ENCODE data around the gene KMT2B.
"Not testable (repeated sequence)": the region's sequence is repeated elsewhere in the genome, so short reads cannot be mapped to it uniquely, and the experiment has no call there.

KMT2B gene

DNA sequence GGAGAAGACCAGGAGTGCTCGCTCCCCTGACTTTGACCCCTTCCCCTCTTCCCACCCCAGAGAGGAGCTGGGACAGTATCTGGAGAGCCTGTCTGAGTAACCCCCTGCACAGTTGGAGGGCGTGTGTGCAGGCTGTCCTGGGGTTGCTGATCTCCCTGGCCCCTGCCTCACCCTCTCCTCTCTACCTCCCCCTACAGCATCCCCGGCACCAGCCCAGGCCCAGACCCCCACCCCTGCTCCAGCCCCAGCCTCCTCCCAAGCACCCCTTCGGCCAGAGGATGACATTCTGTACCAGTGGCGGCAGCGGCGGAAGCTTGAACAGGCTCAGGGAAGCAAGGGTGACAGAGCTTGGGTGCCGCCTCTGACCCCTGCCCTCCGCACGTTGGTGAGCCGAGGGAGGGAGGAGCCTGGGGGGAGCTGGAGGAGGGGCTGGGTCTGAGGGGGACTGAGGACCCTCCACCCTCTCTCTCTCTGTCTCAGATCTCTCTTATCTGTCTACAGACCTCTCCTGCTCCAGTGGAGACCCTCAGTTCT, 48.8 kb downstream of the KMT2B start:
- no peaks in the 10 kb centered on the region for H3K9me3 ChIP-seq (replicated peaks; ENCODE audit: insufficient read depth, low read length)
- no peak for DNase-seq
- H3K4me2 ChIP-seq (ENCODE audit: low read depth, low read length): no peak overlapping the region
- no peaks in the 10 kb centered on the region for H3K27me3 ChIP-seq (replicated peaks; ENCODE audit: insufficient read depth, low read length)
- H3K79me2 ChIP-seq (ENCODE audit: low read length): no peaks in the 10 kb centered on the region
- no peaks in the 10 kb centered on the region for H4K20me1 ChIP-seq (ENCODE audit: insufficient read depth, low read length)
- no peak overlapping the region for H3K4me3 ChIP-seq (ENCODE audit: low read length)
- TF ChIP-seq EZH2 (optimal IDR thresholded peaks at IDR 0.05; ENCODE audit: low read depth, low read length) (no peak), EZH2phosphoT487 (IDR thresholded peaks at IDR 0.05; ENCODE audit: low read length) (no peak)
- TF ChIP-seq, protein P1, sequence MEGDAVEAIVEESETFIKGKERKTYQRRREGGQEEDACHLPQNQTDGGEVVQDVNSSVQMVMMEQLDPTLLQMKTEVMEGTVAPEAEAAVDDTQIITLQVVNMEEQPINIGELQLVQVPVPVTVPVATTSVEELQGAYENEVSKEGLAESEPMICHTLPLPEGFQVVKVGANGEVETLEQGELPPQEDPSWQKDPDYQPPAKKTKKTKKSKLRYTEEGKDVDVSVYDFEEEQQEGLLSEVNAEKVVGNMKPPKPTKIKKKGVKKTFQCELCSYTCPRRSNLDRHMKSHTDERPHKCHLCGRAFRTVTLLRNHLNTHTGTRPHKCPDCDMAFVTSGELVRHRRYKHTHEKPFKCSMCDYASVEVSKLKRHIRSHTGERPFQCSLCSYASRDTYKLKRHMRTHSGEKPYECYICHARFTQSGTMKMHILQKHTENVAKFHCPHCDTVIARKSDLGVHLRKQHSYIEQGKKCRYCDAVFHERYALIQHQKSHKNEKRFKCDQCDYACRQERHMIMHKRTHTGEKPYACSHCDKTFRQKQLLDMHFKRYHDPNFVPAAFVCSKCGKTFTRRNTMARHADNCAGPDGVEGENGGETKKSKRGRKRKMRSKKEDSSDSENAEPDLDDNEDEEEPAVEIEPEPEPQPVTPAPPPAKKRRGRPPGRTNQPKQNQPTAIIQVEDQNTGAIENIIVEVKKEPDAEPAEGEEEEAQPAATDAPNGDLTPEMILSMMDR (IDR thresholded peaks at IDR 0.05; ENCODE audit: low read length): no peak
- H3F3A ChIP-seq (ENCODE audit: insufficient read depth, low read length): no peaks in the 10 kb centered on the region
- H3K9me2 ChIP-seq (replicated peaks; ENCODE audit: insufficient read depth, low read length): no peaks in the 10 kb centered on the region
- H2AFZ ChIP-seq (ENCODE audit: low read length): no peak overlapping the region
- H3K9ac ChIP-seq (ENCODE audit: low read length): no peak overlapping the region
- H3K27ac ChIP-seq (ENCODE audit: low read length): no peak overlapping the region
- no peaks in the 10 kb centered on the region for H3K36me3 ChIP-seq (replicated peaks; ENCODE audit: insufficient read depth, low read length)
- H3K4me1 ChIP-seq (ENCODE audit: low read length): no peaks in the 10 kb centered on the region

DNA sequence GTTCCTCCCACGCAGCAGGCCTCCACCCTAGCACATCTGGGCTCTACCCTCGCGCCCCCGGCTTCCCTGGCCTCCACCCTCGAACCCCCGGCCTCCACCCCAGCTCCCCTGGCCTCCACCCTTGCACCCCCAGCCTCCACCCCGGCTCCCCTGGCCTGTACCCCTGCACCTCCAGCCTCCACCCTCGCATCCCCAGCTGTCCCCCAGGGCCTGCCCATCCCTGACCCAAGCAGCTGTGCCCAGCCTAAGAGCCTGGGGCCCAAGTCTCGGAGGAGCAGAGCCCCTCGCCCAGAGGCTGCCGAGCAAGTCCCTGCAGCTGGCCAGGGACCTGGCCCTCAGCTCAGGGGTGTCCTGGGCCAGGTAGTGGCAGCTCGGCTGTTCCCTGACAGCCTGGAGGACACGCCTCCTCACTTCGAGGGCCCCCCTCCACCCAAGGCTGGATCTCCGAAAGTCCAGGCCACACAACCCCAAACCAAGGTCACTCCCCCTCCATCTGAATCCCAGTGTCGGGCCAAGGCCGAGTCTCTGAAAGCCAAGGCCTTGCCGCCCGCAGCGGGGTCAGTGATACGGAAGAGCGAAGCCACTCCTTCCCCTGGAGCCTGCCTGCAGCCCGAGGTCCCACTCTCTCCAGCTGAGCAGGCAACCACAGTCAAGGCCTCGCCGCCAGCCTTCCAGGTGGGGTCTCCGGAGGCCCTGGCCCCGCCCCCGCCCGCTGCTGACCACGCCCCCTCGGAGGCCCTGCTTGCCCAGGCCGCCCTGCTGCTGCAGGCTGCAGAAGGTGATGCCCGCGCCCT, 49.7 kb downstream of the KMT2B start:
- no peak overlapping the region for H3K27ac ChIP-seq (ENCODE audit: low read length)
- H3K79me2 ChIP-seq (ENCODE audit: low read length): no peaks in the 10 kb centered on the region
- H3K36me3 ChIP-seq (replicated peaks; ENCODE audit: insufficient read depth, low read length): no peaks in the 10 kb centered on the region
- TF ChIP-seq EZH2phosphoT487 (IDR thresholded peaks at IDR 0.05; ENCODE audit: low read length): no peak
- TF ChIP-seq, protein P1 (IDR thresholded peaks at IDR 0.05; ENCODE audit: low read length): no peak
- TF ChIP-seq EZH2 (optimal IDR thresholded peaks at IDR 0.05; ENCODE audit: low read depth, low read length): no peak
- no peaks in the 10 kb centered on the region for H3F3A ChIP-seq (ENCODE audit: insufficient read depth, low read length)
- H3K4me1 ChIP-seq (ENCODE audit: low read length): no peaks in the 10 kb centered on the region
- no peak overlapping the region for H2AFZ ChIP-seq (ENCODE audit: low read length)
- no peak for DNase-seq
- no peaks in the 10 kb centered on the region for H4K20me1 ChIP-seq (ENCODE audit: insufficient read depth, low read length)
- H3K27me3 ChIP-seq (replicated peaks; ENCODE audit: insufficient read depth, low read length): no peaks in the 10 kb centered on the region
- no peak overlapping the region for H3K4me2 ChIP-seq (ENCODE audit: low read depth, low read length)
- no peak overlapping the region for H3K4me3 ChIP-seq (ENCODE audit: low read length)
- H3K9me2 ChIP-seq (replicated peaks; ENCODE audit: insufficient read depth, low read length): no peaks in the 10 kb centered on the region
- H3K9ac ChIP-seq (ENCODE audit: low read length): no peak overlapping the region
- H3K9me3 ChIP-seq (replicated peaks; ENCODE audit: insufficient read depth, low read length): no peaks in the 10 kb centered on the region

DNA sequence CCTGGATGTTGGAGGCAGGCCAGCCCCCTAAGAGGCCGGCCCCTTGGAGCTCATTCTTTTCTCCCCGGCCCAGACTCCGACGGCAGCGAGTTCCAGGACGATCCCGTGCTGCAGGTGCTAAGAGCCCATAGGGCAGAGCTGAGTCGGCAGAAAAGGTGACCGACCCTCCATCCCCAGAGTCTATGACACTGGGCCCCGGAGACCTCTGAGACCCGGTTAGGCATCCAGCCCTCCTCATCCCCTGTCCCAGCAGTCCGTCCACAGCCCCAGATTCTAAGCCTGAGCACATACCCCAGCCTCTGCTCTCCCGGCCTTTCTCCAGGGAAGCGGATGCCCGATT, 50.2 kb downstream of the KMT2B start:
- no peaks in the 10 kb centered on the region for H3K9me3 ChIP-seq (replicated peaks; ENCODE audit: insufficient read depth, low read length)
- DNase-seq: no peak
- H3K27me3 ChIP-seq (replicated peaks; ENCODE audit: insufficient read depth, low read length): no peaks in the 10 kb centered on the region
- no peaks in the 10 kb centered on the region for H3K36me3 ChIP-seq (replicated peaks; ENCODE audit: insufficient read depth, low read length)
- no peaks in the 10 kb centered on the region for H3K4me1 ChIP-seq (ENCODE audit: low read length)
- H4K20me1 ChIP-seq (ENCODE audit: insufficient read depth, low read length): no peaks in the 10 kb centered on the region
- H3K9ac ChIP-seq (ENCODE audit: low read length): no peak overlapping the region
- no peak overlapping the region for H3K4me2 ChIP-seq (ENCODE audit: low read depth, low read length)
- no peaks in the 10 kb centered on the region for H3F3A ChIP-seq (ENCODE audit: insufficient read depth, low read length)
- TF ChIP-seq, protein P1 (IDR thresholded peaks at IDR 0.05; ENCODE audit: low read length): no peak
- TF ChIP-seq EZH2phosphoT487 (IDR thresholded peaks at IDR 0.05; ENCODE audit: low read length): no peak
- TF ChIP-seq EZH2 (optimal IDR thresholded peaks at IDR 0.05; ENCODE audit: low read depth, low read length): no peak
- no peaks in the 10 kb centered on the region for H3K79me2 ChIP-seq (ENCODE audit: low read length)
- H3K27ac ChIP-seq (ENCODE audit: low read length): no peak overlapping the region
- H3K9me2 ChIP-seq (replicated peaks; ENCODE audit: insufficient read depth, low read length): no peaks in the 10 kb centered on the region
- H2AFZ ChIP-seq (ENCODE audit: low read length): no peak overlapping the region
- no peak overlapping the region for H3K4me3 ChIP-seq (ENCODE audit: low read length)

DNA sequence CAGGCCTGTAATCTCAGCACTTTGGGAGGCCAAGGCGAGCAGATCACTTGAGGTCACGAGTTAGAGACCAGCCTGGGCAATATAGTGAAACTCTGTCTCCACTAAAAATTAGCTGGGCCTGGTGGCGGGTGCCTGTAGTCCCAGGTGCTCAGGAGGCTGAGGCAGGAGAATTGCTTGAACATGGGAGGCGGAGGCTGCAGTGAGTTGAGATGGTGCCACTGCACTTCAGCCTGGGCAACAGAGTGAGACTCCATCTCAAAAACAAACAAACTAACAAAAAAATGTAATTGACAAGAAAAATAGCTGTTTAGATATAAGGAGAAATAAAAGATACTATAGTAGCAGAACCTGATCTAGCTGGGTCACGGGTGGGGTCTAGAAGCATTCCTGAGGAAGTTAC, 54.6 kb downstream of the KMT2B start:
- not testable (repeated sequence) for H3K36me3 ChIP-seq (replicated peaks; ENCODE audit: insufficient read depth, low read length); DNase-seq; H3K9me3 ChIP-seq (replicated peaks; ENCODE audit: insufficient read depth, low read length); H2AFZ ChIP-seq (ENCODE audit: low read length); H3K4me2 ChIP-seq (ENCODE audit: low read depth, low read length); H3K9ac ChIP-seq (ENCODE audit: low read length); H3K27me3 ChIP-seq (replicated peaks; ENCODE audit: insufficient read depth, low read length); H4K20me1 ChIP-seq (ENCODE audit: insufficient read depth, low read length); H3K9me2 ChIP-seq (replicated peaks; ENCODE audit: insufficient read depth, low read length); H3K4me3 ChIP-seq (ENCODE audit: low read length); H3K27ac ChIP-seq (ENCODE audit: low read length); H3F3A ChIP-seq (ENCODE audit: insufficient read depth, low read length)
- Histone ChIP-seq H3K4me1 (ENCODE audit: low read length) (peaks cover 12% of the 10 kb centered on the region), H3K79me2 (ENCODE audit: low read length) (peaks cover 13% of the 10 kb centered on the region)
